Adrenal gland (tissue), 5 donors: ENCODE results near the gene ABI3BP.

Source experiments
- CTCF ChIP-seq, 6 experiments: fragments of 450-650 bp in 4 of 6; fragments of 200-600 bp in 2 of 6; sonication (generic) in 1 of 6; IDR thresholded peaks; 1 replicate in 5 of 6; 2 replicates in 1 of 6; pipeline versions ENCODE4 v1.5.1 to v1.8.0; 2016 to 2021; ENCODE audit warnings: antibody characterized with exemption in 6 of 6, mild to moderate bottlenecking in 2 of 6, moderate library complexity in 1 of 6
- POLR2A ChIP-seq, 2 donors: fragments of 450-650 bp; IDR thresholded peaks; one replicate each; pipeline ENCODE4 v1.6.1; 2017; ENCODE audit warnings: antibody characterized with exemption in 2 of 2, mild to moderate bottlenecking in 2 of 2, moderate library complexity in 1 of 2
- donor health status: DM: no; HTN: no; CAD: no.

GRCh38 chr3:100810671-100811070 lies 182.6 kb downstream of the ABI3BP start:
- TF ChIP-seq CTCF (IDR thresholded peaks at IDR 0.05) (no peak), POLR2A (IDR thresholded peaks at IDR 0.05) (no peak)
